ENCODE results near the gene ALG6. TPM values are rescaled to one million over a fixed set of nuclear protein-coding genes. Genes with fewer than 3 reads are reported as not detected.
"Not testable (repeated sequence)": the region's sequence is repeated elsewhere in the genome, so short reads cannot be mapped to it uniquely, and the experiment has no call there.

Gene ALG6
- total RNA-seq, 1 experiment from 2014 or later: 16.3 TPM

- no peaks in the 10 kb centered on the region for H3K27me3 ChIP-seq
- no peak for DNase-seq
- H3K9me3 ChIP-seq: no peaks in the 10 kb centered on the region
- peaks cover 4% of the 10 kb centered on the region; the same call in 1 of the 2 replicates for H3K36me3 ChIP-seq
- peak overlapping the region; percentile 95 for H3K4me3 ChIP-seq
These were observed 704 bp downstream of the ALG6 start for GRCh38 chr1:63368131-63368530.

- H3K9me3 ChIP-seq: no peaks in the 10 kb centered on the region
- no peak for DNase-seq
- no peak overlapping the region for H3K4me3 ChIP-seq
- no peaks in the 10 kb centered on the region for H3K27me3 ChIP-seq
- H3K36me3 ChIP-seq: 0 out of 2 replicates have a peak, but pooled peaks cover 2% of the 10 kb centered on the region
These were observed 12.2 kb downstream of the ALG6 start for GRCh38 chr1:63379583-63379982.

GRCh38 chr1:63381741-63382140 is 14.3 kb downstream of the ALG6 start:
- no peak for DNase-seq
- no peaks in the 10 kb centered on the region for H3K27me3 ChIP-seq
- no peak overlapping the region for H3K4me3 ChIP-seq
- H3K36me3 ChIP-seq: 0 out of 2 replicates have a peak, but pooled peaks cover 2% of the 10 kb centered on the region
- H3K9me3 ChIP-seq: no peaks in the 10 kb centered on the region

- no peaks in the 10 kb centered on the region for H3K9me3 ChIP-seq
- DNase-seq: no peak
- H3K4me3 ChIP-seq: no peak overlapping the region
- peaks cover 3% of the 10 kb centered on the region for H3K36me3 ChIP-seq
- H3K27me3 ChIP-seq: no peaks in the 10 kb centered on the region
These were observed 34.5 kb downstream of the ALG6 start for GRCh38 chr1:63401945-63402344.

- Histone ChIP-seq H3K36me3 (no peaks in the 10 kb centered on the region; the same call in 1 of the 2 replicates), H3K27me3 (no peaks in the 10 kb centered on the region), H3K4me3 (no peak overlapping the region), H3K9me3 (no peaks in the 10 kb centered on the region)
- no peak for DNase-seq
These were observed 36.0 kb downstream of the ALG6 start for GRCh38 chr1:63403386-63403785.

GRCh38 chr1:63405021-63405420 is 37.6 kb downstream of the ALG6 start:
- no peaks in the 10 kb centered on the region; the same call in 1 of the 2 replicates for H3K36me3 ChIP-seq
- H3K9me3 ChIP-seq: no peaks in the 10 kb centered on the region
- DNase-seq: no peak
- no peaks in the 10 kb centered on the region for H3K27me3 ChIP-seq
- H3K4me3 ChIP-seq: no peak overlapping the region

- no peak for DNase-seq
- H3K36me3 ChIP-seq: no peaks in the 10 kb centered on the region; the same call in 1 of the 2 replicates
- no peaks in the 10 kb centered on the region for H3K9me3 ChIP-seq
- no peak overlapping the region for H3K4me3 ChIP-seq
- H3K27me3 ChIP-seq: no peaks in the 10 kb centered on the region
These were observed 38.6 kb downstream of the ALG6 start for GRCh38 chr1:63405987-63406386.

- Histone ChIP-seq H3K27me3 (no peaks in the 10 kb centered on the region), H3K36me3 (no peaks in the 10 kb centered on the region; the same call in 1 of the 2 replicates), H3K4me3 (no peak overlapping the region), H3K9me3 (no peaks in the 10 kb centered on the region)
- no peak for DNase-seq
These were observed 39.6 kb downstream of the ALG6 start for GRCh38 chr1:63407002-63407401.

GRCh38 chr1:63408331-63408730 is 40.9 kb downstream of the ALG6 start:
- Histone ChIP-seq H3K27me3 (no peaks in the 10 kb centered on the region), H3K9me3 (no peaks in the 10 kb centered on the region), H3K4me3 (no peak overlapping the region), H3K36me3 (no peaks in the 10 kb centered on the region; the same call in 1 of the 2 replicates)
- peak; percentile 15 for DNase-seq

GRCh38 chr1:63411066-63411465 is 43.6 kb downstream of the ALG6 start:
- H3K36me3 ChIP-seq: no peaks in the 10 kb centered on the region
- DNase-seq: no peak

GRCh38 chr1:63413394-63413793 is 46.0 kb downstream of the ALG6 start:
- H3K9me3 ChIP-seq: no peaks in the 10 kb centered on the region
- H3K4me3 ChIP-seq: no peak overlapping the region
- no peaks in the 10 kb centered on the region for H3K27me3 ChIP-seq
- DNase-seq: no peak
- no peaks in the 10 kb centered on the region for H3K36me3 ChIP-seq

More at GRCh38 chr1:63411066-63411465, 43.6 kb downstream of the ALG6 start:
- Histone ChIP-seq H3K27me3 (no peaks in the 10 kb centered on the region), H3K4me3 (no peak overlapping the region), H3K9me3 (no peaks in the 10 kb centered on the region)

- Histone ChIP-seq H3K4me3 (no peak overlapping the region), H3K36me3 (no peaks in the 10 kb centered on the region), H3K9me3 (no peaks in the 10 kb centered on the region), H3K27me3 (no peaks in the 10 kb centered on the region)
- no peak for DNase-seq
These were observed 47.4 kb downstream of the ALG6 start for GRCh38 chr1:63414691-63415365.

- DNase-seq: no peak
- Histone ChIP-seq H3K4me3 (no peak overlapping the region), H3K9me3 (no peaks in the 10 kb centered on the region), H3K36me3 (peaks cover 2% of the 10 kb centered on the region; the same call in 1 of the 2 replicates), H3K27me3 (no peaks in the 10 kb centered on the region)
These were observed 50.7 kb downstream of the ALG6 start for GRCh38 chr1:63418101-63418500.

- not testable (repeated sequence) for H3K9me3 ChIP-seq, H3K4me3 ChIP-seq, H3K36me3 ChIP-seq, H3K27me3 ChIP-seq, DNase-seq
These were observed 53.3 kb downstream of the ALG6 start for GRCh38 chr1:63420746-63421145.

- Histone ChIP-seq H3K27me3 (no peaks in the 10 kb centered on the region), H3K4me3 (no peak overlapping the region), H3K36me3 (peaks cover 2% of the 10 kb centered on the region; the same call in 1 of the 2 replicates), H3K9me3 (no peaks in the 10 kb centered on the region)
- no peak for DNase-seq
These were observed 56.2 kb downstream of the ALG6 start for GRCh38 chr1:63423649-63424048.

GRCh38 chr1:63428815-63429214 is 61.4 kb downstream of the ALG6 start:
- DNase-seq: no peak
- no peaks in the 10 kb centered on the region for H3K27me3 ChIP-seq
- H3K36me3 ChIP-seq: peaks cover 8% of the 10 kb centered on the region
- H3K4me3 ChIP-seq: no peak overlapping the region
- H3K9me3 ChIP-seq: no peaks in the 10 kb centered on the region; the same call in 1 of the 2 replicates

- Histone ChIP-seq H3K27me3 (no peaks in the 10 kb centered on the region), H3K9me3 (no peaks in the 10 kb centered on the region; the same call in 1 of the 2 replicates), H3K36me3 (peaks cover 8% of the 10 kb centered on the region), H3K4me3 (no peak overlapping the region)
- DNase-seq: no peak
These were observed 61.9 kb downstream of the ALG6 start for GRCh38 chr1:63429281-63429680.

- no peak overlapping the region for H3K4me3 ChIP-seq
- H3K27me3 ChIP-seq: no peaks in the 10 kb centered on the region
- no peaks in the 10 kb centered on the region; the same call in none of the 2 replicates for H3K36me3 ChIP-seq
- no peaks in the 10 kb centered on the region for H3K9me3 ChIP-seq
- DNase-seq: no peak
These were observed 67.7 kb downstream of the ALG6 start for GRCh38 chr1:63435161-63435560.
